A673 (cell line): ENCODE results near the gene AAGAB.

Experiments used
- CTCF ChIP-seq: fragments of 300-800, 200-600 bp; sonication (generic); conservative IDR thresholded peaks from 2 replicates; pipeline ENCODE4 v1.5.1; 2017; ENCODE audit warnings: low read depth, mild to moderate bottlenecking, antibody characterized with exemption, low read length, moderate library complexity, mixed read lengths
- EZH2 ChIP-seq: fragments of 200-600 bp; sonication (generic); IDR thresholded peaks from 2 replicates; pipeline ENCODE4 v1.6.1; 2017; ENCODE audit warnings: borderline replicate concordance, low read depth, mild to moderate bottlenecking, mixed read lengths, antibody characterized with exemption, low read length; ENCODE audit not compliant: poor library complexity, severe bottlenecking

GRCh38 chr15:67196672-67197363, 57.6 kb downstream of the AAGAB start:
- TF ChIP-seq CTCF (no peak), EZH2 (no peak)
